Activated CD4-positive, CD25-positive, alpha-beta regulatory T cell treated with anti-CD3 and anti-CD28 coated beads, Interleukin-2, amount 50 U/mL, for 72 hours (primary cell): ENCODE results near the gene ARHGEF35.
"Not testable (repeated sequence)": the region's sequence is repeated elsewhere in the genome, so short reads cannot be mapped to it uniquely, and the experiment has no call there.

ENCODE experiments used
- DNase-seq: peaks from one replicate; pipeline ENCODE4 v3.0.0; 2021

The ARHGEF35 gene

GRCh38 chr7:144178380-144179164 is 17.1 kb downstream of the ARHGEF35 start:
- not testable (repeated sequence) for DNase-seq

- no peak for DNase-seq
Observed at GRCh38 chr7:144174613-144175012, 21.0 kb downstream of the ARHGEF35 start.

- DNase-seq, result not testable (repeated sequence)
Observed at GRCh38 chr7:144171594-144172350, 23.9 kb downstream of the ARHGEF35 start.

GRCh38 chr7:144164784-144165183 is 30.8 kb downstream of the ARHGEF35 start:
- DNase-seq, result no peak

GRCh38 chr7:144158861-144159260 is 36.8 kb downstream of the ARHGEF35 start:
- no peak for DNase-seq

- no peak for DNase-seq
Observed at GRCh38 chr7:144148224-144148827, 47.3 kb downstream of the ARHGEF35 start.

GRCh38 chr7:144144426-144144825 is 51.2 kb downstream of the ARHGEF35 start:
- DNase-seq, result no peak

- DNase-seq, result no peak
Observed at GRCh38 chr7:144142187-144142586, 53.4 kb downstream of the ARHGEF35 start.

- no peak for DNase-seq
Observed at GRCh38 chr7:144137501-144137900, 58.1 kb downstream of the ARHGEF35 start.
